Measurements from ENCODE around the gene B4GAT1.

DNA sequence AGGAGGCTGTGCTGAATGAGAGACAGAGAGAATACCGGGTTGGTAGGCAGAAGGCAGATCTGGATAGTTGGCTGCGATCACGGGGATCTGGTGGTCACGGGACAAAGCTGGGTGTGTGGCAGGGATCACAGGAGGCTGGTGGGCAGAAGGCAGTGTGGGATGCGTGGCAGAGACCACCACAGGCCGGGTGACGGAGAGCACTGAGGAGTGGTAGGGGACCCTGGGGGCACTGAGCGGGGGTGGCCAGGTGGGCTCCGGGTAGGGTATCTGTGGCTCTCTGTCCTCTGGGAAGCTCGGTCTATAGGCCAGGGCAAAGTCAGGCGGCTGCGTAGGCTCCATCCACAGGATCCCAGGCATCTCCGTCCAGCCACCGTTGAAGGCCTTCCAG, 31.9 kb downstream of the B4GAT1 start:
- TF ChIP-seq, protein P1, sequence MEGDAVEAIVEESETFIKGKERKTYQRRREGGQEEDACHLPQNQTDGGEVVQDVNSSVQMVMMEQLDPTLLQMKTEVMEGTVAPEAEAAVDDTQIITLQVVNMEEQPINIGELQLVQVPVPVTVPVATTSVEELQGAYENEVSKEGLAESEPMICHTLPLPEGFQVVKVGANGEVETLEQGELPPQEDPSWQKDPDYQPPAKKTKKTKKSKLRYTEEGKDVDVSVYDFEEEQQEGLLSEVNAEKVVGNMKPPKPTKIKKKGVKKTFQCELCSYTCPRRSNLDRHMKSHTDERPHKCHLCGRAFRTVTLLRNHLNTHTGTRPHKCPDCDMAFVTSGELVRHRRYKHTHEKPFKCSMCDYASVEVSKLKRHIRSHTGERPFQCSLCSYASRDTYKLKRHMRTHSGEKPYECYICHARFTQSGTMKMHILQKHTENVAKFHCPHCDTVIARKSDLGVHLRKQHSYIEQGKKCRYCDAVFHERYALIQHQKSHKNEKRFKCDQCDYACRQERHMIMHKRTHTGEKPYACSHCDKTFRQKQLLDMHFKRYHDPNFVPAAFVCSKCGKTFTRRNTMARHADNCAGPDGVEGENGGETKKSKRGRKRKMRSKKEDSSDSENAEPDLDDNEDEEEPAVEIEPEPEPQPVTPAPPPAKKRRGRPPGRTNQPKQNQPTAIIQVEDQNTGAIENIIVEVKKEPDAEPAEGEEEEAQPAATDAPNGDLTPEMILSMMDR (IDR thresholded peaks at IDR 0.05): no peak
- TF ChIP-seq POLR2AphosphoS5 (IDR thresholded peaks at IDR 0.05) (no peak), POLR2A (IDR thresholded peaks at IDR 0.05) (no peak)

Data from upper lobe of left lung (tissue), 4 donors.